Panc1 (cell line): Measurements from ENCODE around the gene AKAP6.

Source experiments
- POLR2AphosphoS5 ChIP-seq: IDR thresholded peaks from 2 replicates; pipeline ENCODE4 v1.6.1; 2012; ENCODE audit warnings: mild to moderate bottlenecking, low read depth, low read length, moderate library complexity
- SIN3A ChIP-seq: IDR thresholded peaks from 2 replicates; pipeline ENCODE4 v1.6.1; 2012; ENCODE audit warnings: low read depth, mild to moderate bottlenecking, low read length, moderate library complexity, borderline replicate concordance; ENCODE audit not compliant: insufficient read depth
- TF ChIP-seq, protein P1 (sequence below): fragments of 450-650 bp; IDR thresholded peaks from 2 replicates; pipeline ENCODE4 v1.5.1; 2017; ENCODE audit warnings: mild to moderate bottlenecking

DNA sequence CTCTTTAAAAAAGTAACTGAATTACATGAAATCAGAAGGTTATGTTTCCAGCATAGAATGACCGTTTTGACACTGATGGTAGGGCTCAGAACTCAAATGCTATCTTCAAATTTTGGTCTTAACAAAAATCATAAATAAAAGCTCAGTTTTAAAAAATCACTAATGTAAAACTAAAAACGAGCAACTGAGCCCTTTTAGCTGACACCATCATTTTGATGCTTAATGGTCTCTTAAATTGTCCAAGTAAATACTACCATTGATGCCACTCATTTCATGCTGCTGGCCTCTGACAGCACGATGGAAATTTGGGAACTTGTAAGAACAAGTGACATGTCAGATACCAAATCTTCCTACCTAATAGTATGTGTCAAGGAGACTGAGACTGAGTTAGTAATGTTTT is 205.0 kb downstream of the AKAP6 start:
- TF ChIP-seq, protein P1, sequence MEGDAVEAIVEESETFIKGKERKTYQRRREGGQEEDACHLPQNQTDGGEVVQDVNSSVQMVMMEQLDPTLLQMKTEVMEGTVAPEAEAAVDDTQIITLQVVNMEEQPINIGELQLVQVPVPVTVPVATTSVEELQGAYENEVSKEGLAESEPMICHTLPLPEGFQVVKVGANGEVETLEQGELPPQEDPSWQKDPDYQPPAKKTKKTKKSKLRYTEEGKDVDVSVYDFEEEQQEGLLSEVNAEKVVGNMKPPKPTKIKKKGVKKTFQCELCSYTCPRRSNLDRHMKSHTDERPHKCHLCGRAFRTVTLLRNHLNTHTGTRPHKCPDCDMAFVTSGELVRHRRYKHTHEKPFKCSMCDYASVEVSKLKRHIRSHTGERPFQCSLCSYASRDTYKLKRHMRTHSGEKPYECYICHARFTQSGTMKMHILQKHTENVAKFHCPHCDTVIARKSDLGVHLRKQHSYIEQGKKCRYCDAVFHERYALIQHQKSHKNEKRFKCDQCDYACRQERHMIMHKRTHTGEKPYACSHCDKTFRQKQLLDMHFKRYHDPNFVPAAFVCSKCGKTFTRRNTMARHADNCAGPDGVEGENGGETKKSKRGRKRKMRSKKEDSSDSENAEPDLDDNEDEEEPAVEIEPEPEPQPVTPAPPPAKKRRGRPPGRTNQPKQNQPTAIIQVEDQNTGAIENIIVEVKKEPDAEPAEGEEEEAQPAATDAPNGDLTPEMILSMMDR = no peak
- TF ChIP-seq POLR2AphosphoS5 (no peak), SIN3A (no peak)
